Thyroid gland (tissue), 4 donors: ENCODE results near the gene KRTAP10-1. TPM values are rescaled to one million over a fixed set of nuclear protein-coding genes. Genes with fewer than 3 reads are reported as not detected.

Experiments used
- DNase-seq, 2 donors: peaks; one replicate each; pipeline ENCODE4 v3.0.0-alpha.2; 2019
- H3K27ac ChIP-seq, 3 donors: fragments of 200-600 bp; sonication (generic); 1 replicate in 2 of 3; 2 replicates in 1 of 3; pipeline ENCODE4 v1.5.1; 2016 to 2019; ENCODE audit warnings: mild to moderate bottlenecking in 1 of 3, moderate library complexity in 1 of 3
- H3K27me3 ChIP-seq: fragments of 200-600 bp; sonication (generic); one replicate; pipeline ENCODE4 v1.5.1; 2019
- H3K36me3 ChIP-seq, 2 donors: fragments of 200-600 bp; sonication (generic); one replicate each; pipeline ENCODE4 v1.5.1; 2016 to 2019
- H3K4me1 ChIP-seq, 2 donors: fragments of 200-600 bp; sonication (generic); one replicate each; pipeline ENCODE4 v1.5.1; 2017 to 2019
- H3K4me3 ChIP-seq, 3 donors: fragments of 200-600 bp; sonication (generic); replicated peaks in 1 of 3; 1 replicate in 2 of 3; 2 replicates in 1 of 3; pipeline ENCODE4 v1.5.1; 2016; ENCODE audit warnings: mild to moderate bottlenecking in 1 of 3
- H3K9me3 ChIP-seq: fragments of 200-600 bp; sonication (generic); one replicate; pipeline ENCODE4 v1.5.1; 2017
- CTCF ChIP-seq, 6 experiments: fragments of 200-600 bp in 3 of 6; fragments of 450-650 bp in 3 of 6; sonication (generic) in 3 of 6; IDR thresholded peaks; one replicate each; pipeline ENCODE4 v1.5.1; 2016 to 2019; ENCODE audit warnings: antibody characterized with exemption in 6 of 6, mild to moderate bottlenecking in 2 of 6, inconsistent platforms in 1 of 6, moderate library complexity in 1 of 6
- POLR2A ChIP-seq, 2 donors: fragments of 450-650 bp; IDR thresholded peaks; one replicate each; pipeline ENCODE4 v1.6.1; 2017; ENCODE audit warnings: antibody characterized with exemption in 2 of 2, mild to moderate bottlenecking in 2 of 2, moderate library complexity in 1 of 2
- WGBS, 2 donors: methylation state at CpG; one replicate each; pipeline ENCODE4 v1.1.5; 2017; 5-methylcytosine and 5-hydroxymethylcytosine counted together
- intact Hi-C: fragments of 100-400 bp; cut with DNase I; formaldehyde crosslinking; loops from one replicate; pipeline ENCODE4 v1.15.1; 2023
- total RNA-seq, 4 donors: library from RNA; depleted of rRNA; stranded (reverse); fragments of >200 nt; gene quantifications; one replicate each; pipeline ENCODE4 v1.2.3, GENCODE V29; 2016

Gene KRTAP10-1
- total RNA-seq, 4 donors from 2014 or later = not detected

DNA sequence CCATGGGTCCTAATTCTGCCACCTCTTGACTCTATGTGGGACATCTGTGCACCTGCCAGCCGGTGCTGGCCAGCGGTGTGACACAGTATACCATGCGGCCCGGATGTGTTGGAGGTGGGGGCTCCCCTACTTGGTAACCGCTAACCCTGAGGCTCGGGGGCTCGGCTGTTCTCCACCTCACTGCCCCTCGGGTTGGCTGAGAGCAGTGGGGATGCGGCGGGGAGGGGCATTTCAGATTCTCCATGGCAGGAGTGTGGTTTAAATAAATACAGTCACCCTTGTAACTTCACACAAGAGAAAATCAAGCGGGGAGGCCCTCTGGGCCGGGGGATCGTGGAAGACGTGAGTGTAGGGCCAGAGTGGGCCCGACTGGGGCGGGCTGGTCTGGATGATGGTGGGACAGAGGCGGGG, 11.0 kb downstream of the KRTAP10-1 start:
- no peaks in the 10 kb centered on the region for H3K9me3 ChIP-seq
- H3K27ac ChIP-seq = no peak overlapping the region
- no peaks in the 10 kb centered on the region for H3K36me3 ChIP-seq
- TF ChIP-seq POLR2A (IDR thresholded peaks at IDR 0.05) (no peak), CTCF (IDR thresholded peaks at IDR 0.05) (no peak)
- no peaks in the 10 kb centered on the region for H3K4me1 ChIP-seq
- no peak overlapping the region for H3K4me3 ChIP-seq
- DNase-seq = no peak
- 84 to 85% methylated on average over 17 of the region's 17 CpGs for WGBS, 2 donors
- no peaks in the 10 kb centered on the region for H3K27me3 ChIP-seq
- intact Hi-C loops = no loop called here

DNA sequence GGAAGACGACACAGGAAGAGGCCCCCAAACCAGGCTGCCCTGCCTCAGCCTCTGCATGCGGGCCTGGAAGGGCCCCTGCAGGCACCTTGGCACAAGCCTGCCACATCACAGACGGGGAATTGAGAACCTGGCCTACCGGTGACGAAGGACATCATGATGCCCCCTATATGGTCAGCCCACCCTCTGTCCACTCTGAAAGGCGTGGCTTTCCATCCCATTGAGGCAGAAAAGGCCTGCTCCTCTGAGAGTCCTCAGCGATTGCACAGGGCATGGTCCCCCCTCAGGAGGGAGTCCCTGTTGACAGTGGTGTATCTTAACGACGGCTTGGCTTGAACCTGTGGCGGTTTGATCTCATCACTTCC, 11.4 kb downstream of the KRTAP10-1 start:
- H3K4me1 ChIP-seq = no peaks in the 10 kb centered on the region
- no peak overlapping the region for H3K27ac ChIP-seq
- no peaks in the 10 kb centered on the region for H3K9me3 ChIP-seq
- 99 to 100% methylated on average over 1 to 10 of the region's 10 CpGs for WGBS, 2 donors
- no peak for DNase-seq
- H3K27me3 ChIP-seq = no peaks in the 10 kb centered on the region
- TF ChIP-seq POLR2A (IDR thresholded peaks at IDR 0.05) = no peak
- no peak for TF ChIP-seq CTCF (IDR thresholded peaks at IDR 0.05)
- no peaks in the 10 kb centered on the region for H3K36me3 ChIP-seq
- intact Hi-C loops = no loop called here
- H3K4me3 ChIP-seq = no peak overlapping the region

DNA sequence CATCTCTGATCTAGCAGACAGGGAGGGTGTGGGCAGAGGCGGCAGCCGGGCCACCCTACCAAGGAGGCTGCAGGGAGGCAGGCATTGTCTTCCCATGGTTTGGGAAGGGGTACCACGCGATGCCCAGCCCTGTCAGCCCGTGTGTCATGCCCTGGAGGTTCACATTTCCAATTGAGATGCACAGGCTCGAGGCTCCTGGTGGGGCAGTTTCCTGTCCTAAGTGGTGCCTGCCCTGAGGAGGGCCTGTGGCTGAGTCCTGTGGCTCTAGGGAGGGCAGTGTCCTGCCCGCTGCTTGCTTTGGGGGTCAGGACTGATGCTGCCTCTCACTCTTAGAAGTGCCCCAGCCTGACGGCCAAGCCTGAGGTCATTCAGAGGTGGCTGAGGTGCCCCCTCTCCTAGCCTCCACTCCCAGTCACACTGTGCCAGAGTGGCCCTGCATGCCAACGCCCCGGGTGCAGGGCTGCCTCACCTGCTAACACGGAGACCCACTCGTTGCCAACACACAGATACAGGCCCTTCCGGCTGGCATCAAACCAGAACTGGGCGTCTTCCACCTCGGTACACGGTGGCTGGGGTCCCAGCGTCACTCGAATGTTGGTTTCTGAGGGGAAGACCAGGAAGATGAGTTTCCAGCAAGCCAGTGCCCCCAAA, 11.9 kb downstream of the KRTAP10-1 start:
- WGBS, 2 donors = 92 to 93% methylated on average over 16 to 17 of the region's 18 CpGs
- Histone ChIP-seq H3K27ac (no peak overlapping the region), H3K4me3 (no peak overlapping the region), H3K9me3 (no peaks in the 10 kb centered on the region), H3K4me1 (no peaks in the 10 kb centered on the region), H3K27me3 (no peaks in the 10 kb centered on the region), H3K36me3 (no peaks in the 10 kb centered on the region)
- no peak for DNase-seq
- intact Hi-C loops = no loop called here
- no peak for TF ChIP-seq POLR2A (IDR thresholded peaks at IDR 0.05)
- no peak for TF ChIP-seq CTCF (IDR thresholded peaks at IDR 0.05)

DNA sequence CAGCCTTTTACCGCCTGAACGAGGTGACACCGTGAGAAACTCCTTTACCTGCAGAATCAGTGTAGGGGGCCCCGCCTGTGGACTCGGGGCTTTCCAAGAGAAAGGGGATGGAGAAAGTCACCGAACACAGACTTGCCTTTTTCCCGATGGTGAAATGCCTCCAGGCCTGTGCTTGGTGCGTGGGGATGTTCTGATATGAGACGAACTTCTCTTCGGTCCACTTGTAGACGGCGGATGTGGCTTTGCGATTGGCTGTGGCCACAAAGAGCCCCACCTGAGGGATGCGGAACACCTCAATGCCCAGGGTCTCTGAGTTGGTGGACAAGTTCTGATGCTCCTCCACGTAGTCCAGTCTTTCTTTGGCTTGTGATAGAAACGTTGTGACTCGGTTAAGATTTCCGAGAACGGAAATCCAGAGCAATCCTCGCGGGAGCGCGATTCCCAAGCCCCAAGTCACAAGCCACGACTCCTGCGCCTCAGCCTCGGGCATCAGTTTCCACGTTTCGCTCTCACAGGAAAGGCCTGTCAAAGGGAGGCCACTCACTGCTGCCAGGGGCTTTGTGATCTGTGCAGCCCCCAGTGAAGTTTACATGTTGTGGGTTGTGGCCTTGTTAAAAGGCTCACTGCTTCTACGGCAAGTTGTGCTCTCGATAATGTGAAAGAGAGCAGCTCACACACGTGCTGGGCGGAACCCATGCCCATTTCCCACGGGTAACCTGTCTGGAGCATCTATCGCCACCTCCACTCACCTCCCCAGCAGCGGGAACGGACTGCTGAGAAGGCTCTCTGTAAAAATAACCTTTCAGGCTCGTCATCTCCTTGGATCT, 12.6 kb downstream of the KRTAP10-1 start:
- H3K27me3 ChIP-seq = no peaks in the 10 kb centered on the region
- H3K4me1 ChIP-seq = no peaks in the 10 kb centered on the region
- H3K4me3 ChIP-seq = no peak overlapping the region
- TF ChIP-seq POLR2A (IDR thresholded peaks at IDR 0.05) = no peak
- TF ChIP-seq CTCF (IDR thresholded peaks at IDR 0.05) = no peak
- H3K9me3 ChIP-seq = no peaks in the 10 kb centered on the region
- intact Hi-C loops = no loop called here
- WGBS, 2 donors = 88 to 89% methylated on average over 37 of the region's 37 CpGs
- no peak for DNase-seq
- no peaks in the 10 kb centered on the region for H3K36me3 ChIP-seq
- no peak overlapping the region for H3K27ac ChIP-seq
